ENCODE results near the gene ARMH2.

The ARMH2 gene

DNA sequence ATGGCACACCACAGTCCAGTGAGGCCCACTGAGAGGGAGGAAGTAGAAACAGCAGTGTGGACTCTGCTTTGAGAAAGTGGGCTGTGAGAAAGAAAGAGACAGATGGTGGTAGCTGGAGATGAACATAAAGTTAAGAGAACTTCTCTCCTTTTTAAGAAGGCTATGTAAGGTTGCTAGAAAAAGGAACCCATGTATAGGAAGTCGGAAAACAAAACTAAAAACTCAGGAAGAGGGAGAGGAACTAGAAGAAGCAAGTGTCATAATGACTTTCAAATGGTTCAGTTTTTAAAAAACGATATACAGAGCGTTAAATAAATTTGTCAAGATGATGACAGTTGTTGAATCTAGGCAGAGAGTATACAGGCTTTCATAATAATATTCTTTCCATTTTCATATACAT lies 49.4 kb downstream of the ARMH2 start:
- H3K27me3 ChIP-seq (ENCODE audit: insufficient read depth, poor library complexity, severe bottlenecking) = no peaks in the 10 kb centered on the region
- no peaks in the 10 kb centered on the region for H3K4me1 ChIP-seq (ENCODE audit: insufficient read depth, poor library complexity, severe bottlenecking)
- H3K27ac ChIP-seq (ENCODE audit: poor library complexity, severe bottlenecking) = no peak overlapping the region
- H3K9me3 ChIP-seq (ENCODE audit: severe bottlenecking) = no peaks in the 10 kb centered on the region
- ATAC-seq (ENCODE audit: low read depth) (no peak), DNase-seq (ENCODE audit: low spot score) (no peak)
- H3K36me3 ChIP-seq (ENCODE audit: low read depth) = no peaks in the 10 kb centered on the region
- H3K4me3 ChIP-seq (ENCODE audit: severe bottlenecking) = no peak overlapping the region
- TF ChIP-seq CTCF (IDR thresholded peaks at IDR 0.05; ENCODE audit: poor library complexity, severe bottlenecking) = no peak

All from RWPE2 (cell line).